Hepatocyte (in vitro differentiated cells): ENCODE results near the gene TCN2. TPM values are rescaled to one million over a fixed set of nuclear protein-coding genes. Genes with fewer than 3 reads are reported as not detected.

Experiments
- DNase-seq: peaks from one replicate; pipeline ENCODE4 v3.0.0-alpha.2; 2016; ENCODE audit warnings: low spot score
- H2AFZ ChIP-seq: fragments of 200-600 bp; sonication (generic); 2 replicates; pipeline ENCODE4 v1.6.0; 2016; ENCODE audit warnings: antibody characterized with exemption, mild to moderate bottlenecking
- H3K27ac ChIP-seq: fragments of 200-600 bp; sonication (generic); 2 replicates; pipeline ENCODE4 v1.5.1; 2016; ENCODE audit warnings: mild to moderate bottlenecking
- H3K27me3 ChIP-seq: fragments of 200-600 bp; sonication (generic); 2 replicates; pipeline ENCODE4 v1.6.1; 2016
- H3K36me3 ChIP-seq: fragments of 200-600 bp; sonication (generic); replicated peaks from 2 replicates; pipeline ENCODE4 v1.5.1; 2016; ENCODE audit warnings: low read depth; ENCODE audit not compliant: insufficient read depth
- H3K4me1 ChIP-seq: fragments of 200-600 bp; sonication (generic); 2 replicates; pipeline ENCODE4 v1.5.1; 2016; ENCODE audit warnings: mild to moderate bottlenecking, moderate library complexity; ENCODE audit not compliant: insufficient read depth
- H3K4me2 ChIP-seq: fragments of 200-600 bp; sonication (generic); 2 replicates; pipeline ENCODE4 v1.6.0; 2016
- H3K4me3 ChIP-seq: fragments of 200-600 bp; sonication (generic); 2 replicates; pipeline ENCODE4 v1.5.1; 2016; ENCODE audit warnings: mild to moderate bottlenecking
- H3K79me2 ChIP-seq: fragments of 200-600 bp; sonication (generic); 2 replicates; pipeline ENCODE4 v1.6.0; 2017; ENCODE audit warnings: mild to moderate bottlenecking
- H3K9me2 ChIP-seq: fragments of 200-600 bp; sonication (generic); replicated peaks from 2 replicates; pipeline ENCODE4 v1.6.0; 2017; ENCODE audit warnings: mild to moderate bottlenecking; ENCODE audit not compliant: insufficient read depth
- H3K9me3 ChIP-seq: fragments of 200-600 bp; sonication (generic); 2 replicates; pipeline ENCODE4 v1.5.1; 2016; ENCODE audit warnings: low read depth, mild to moderate bottlenecking
- H4K20me1 ChIP-seq: fragments of 200-600 bp; sonication (generic); 2 replicates; pipeline ENCODE4 v1.6.0; 2016; ENCODE audit warnings: mild to moderate bottlenecking; ENCODE audit not compliant: insufficient read depth, poor library complexity, severe bottlenecking
- CTCF ChIP-seq: fragments of 200-600 bp; sonication (generic); IDR thresholded peaks from 2 replicates; pipeline ENCODE4 v1.5.1; 2016; ENCODE audit warnings: antibody characterized with exemption, mild to moderate bottlenecking; ENCODE audit not compliant: poor library complexity
- EZH2 ChIP-seq: fragments of 200-600 bp; sonication (generic); IDR thresholded peaks from 2 replicates; pipeline ENCODE4 v1.6.1; 2016; ENCODE audit warnings: antibody characterized with exemption, mild to moderate bottlenecking, borderline replicate concordance
- EZH2phosphoT487 ChIP-seq: fragments of 200-600 bp; sonication (generic); IDR thresholded peaks from one replicate; pipeline ENCODE4 v1.6.1; 2018; ENCODE audit warnings: antibody characterized with exemption, mild to moderate bottlenecking, low read depth, moderate library complexity; ENCODE audit not compliant: unreplicated experiment, severe bottlenecking
- WGBS: methylation state at CpG from one replicate; pipeline ENCODE4 v1.1.6; 2016; ENCODE audit warnings: low lambda C conversion rate; ENCODE audit errors: missing lambda C conversion rate; 5-methylcytosine and 5-hydroxymethylcytosine counted together
- polyA plus RNA-seq: library from polyadenylated mRNA; unstranded; fragments of >200 nt; fragmentation: Nextera tagmentation; extraction: Ambion mirVana; gene quantifications from 2 replicates; pipeline ENCODE4 v1.2.1, GENCODE V29; 2016
- total RNA-seq: library from RNA; depleted of rRNA; stranded (reverse); fragments of >200 nt; gene quantifications from 2 replicates; pipeline ENCODE4 v1.2.3, GENCODE V29; 2014

Gene TCN2
- total and polyA plus RNA-seq, 2 experiments from 2014 or later, result 28.8 to 39.3 TPM

DNA sequence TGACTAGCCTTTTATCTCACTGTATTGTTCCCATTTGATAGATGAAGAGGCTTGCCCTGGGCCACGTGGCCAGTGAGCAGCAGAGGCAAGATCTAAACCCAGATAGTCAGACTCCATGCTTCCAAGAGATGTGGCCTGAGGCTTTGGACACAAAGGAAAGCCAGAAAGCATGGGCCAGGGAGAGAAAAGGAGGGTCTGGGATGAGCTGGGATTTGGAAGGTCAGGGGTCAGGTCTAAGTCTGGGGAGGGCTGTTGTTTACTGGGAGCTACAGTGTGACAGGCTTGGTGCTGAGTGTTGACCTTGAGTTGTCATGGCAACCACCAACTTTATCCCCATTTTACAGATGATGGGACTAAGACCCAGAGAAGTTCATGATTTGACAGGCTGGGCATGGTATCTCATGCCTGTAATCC lies 30.7 kb downstream of the TCN2 start:
- H3K79me2 ChIP-seq, result no peaks in the 10 kb centered on the region
- H3K4me2 ChIP-seq, result no peak overlapping the region
- WGBS, result 50% methylated on average over 1 of the region's 1 CpG
- no peak overlapping the region for H3K4me3 ChIP-seq
- H3K4me1 ChIP-seq, result peaks cover 11% of the 10 kb centered on the region
- DNase-seq, result no peak
- no peaks in the 10 kb centered on the region for H3K9me2 ChIP-seq
- H3K36me3 ChIP-seq, result no peaks in the 10 kb centered on the region
- no peaks in the 10 kb centered on the region for H3K9me3 ChIP-seq
- no peak overlapping the region for H3K27ac ChIP-seq
- no peak overlapping the region for H2AFZ ChIP-seq
- TF ChIP-seq CTCF (no peak), EZH2 (no peak), EZH2phosphoT487 (no peak)
- no peaks in the 10 kb centered on the region for H4K20me1 ChIP-seq
- H3K27me3 ChIP-seq, result no peaks in the 10 kb centered on the region

DNA sequence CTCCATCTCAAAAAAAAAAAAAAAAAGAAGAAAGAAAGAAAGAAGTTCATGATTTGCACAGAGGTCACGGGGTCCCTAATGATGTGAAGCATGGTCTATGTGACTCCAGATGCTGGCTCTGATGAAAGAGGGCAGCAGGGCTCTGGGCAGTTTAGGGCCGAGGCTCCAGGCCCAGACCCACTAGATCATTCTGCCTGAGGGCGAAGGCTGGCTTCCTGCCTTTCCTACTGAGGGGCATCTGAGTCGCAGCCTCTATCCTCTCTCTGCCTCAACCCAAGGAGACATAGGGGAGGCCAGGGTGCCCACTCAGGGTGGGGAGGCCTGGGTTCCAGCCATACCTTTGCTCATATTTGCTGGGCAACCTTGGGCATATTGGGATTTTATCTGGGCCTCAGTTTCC lies 33.4 kb downstream of the TCN2 start:
- Histone ChIP-seq H3K36me3 (no peaks in the 10 kb centered on the region), H3K27ac (no peak overlapping the region), H4K20me1 (no peaks in the 10 kb centered on the region), H3K79me2 (no peaks in the 10 kb centered on the region), H3K9me2 (no peaks in the 10 kb centered on the region), H3K27me3 (no peaks in the 10 kb centered on the region), H3K9me3 (no peaks in the 10 kb centered on the region), H2AFZ (no peak overlapping the region), H3K4me2 (no peak overlapping the region), H3K4me1 (peaks cover 11% of the 10 kb centered on the region), H3K4me3 (no peak overlapping the region)
- TF ChIP-seq EZH2, result no peak
- no peak for TF ChIP-seq CTCF
- TF ChIP-seq EZH2phosphoT487, result no peak
- WGBS, result 88% methylated on average over 3 of the region's 4 CpGs
- no peak for DNase-seq

DNA sequence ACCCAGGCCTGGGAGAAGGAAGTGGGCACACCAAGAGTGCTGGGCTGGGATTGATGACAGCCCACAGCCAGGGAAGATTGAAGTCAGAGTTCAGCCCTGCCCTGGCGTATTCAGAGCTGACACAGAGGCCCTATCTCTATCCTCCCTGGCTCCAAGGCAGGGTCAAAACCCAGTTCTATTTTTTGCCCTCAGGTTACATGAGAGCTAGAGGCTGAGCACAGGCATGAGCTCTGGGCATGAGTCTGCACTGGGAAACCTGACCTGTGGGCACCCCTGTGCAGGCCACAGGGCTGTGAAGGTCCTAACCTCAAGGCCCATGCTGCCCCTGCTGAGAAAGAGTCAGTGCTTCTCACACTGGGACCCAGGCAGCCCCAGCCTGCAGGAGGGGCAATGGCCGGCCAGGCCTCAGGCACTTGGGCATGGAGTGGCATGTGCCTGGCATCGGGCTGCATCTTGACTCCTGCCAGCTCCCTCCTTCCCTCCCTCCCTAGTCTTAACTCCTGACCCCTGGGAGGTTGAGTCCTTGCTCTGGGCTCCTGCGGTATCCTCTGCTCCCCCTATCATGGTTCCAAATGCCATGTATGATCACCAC lies 34.0 kb downstream of the TCN2 start:
- Histone ChIP-seq H2AFZ (no peak overlapping the region), H4K20me1 (no peaks in the 10 kb centered on the region), H3K9me3 (no peaks in the 10 kb centered on the region), H3K4me3 (no peak overlapping the region), H3K79me2 (no peaks in the 10 kb centered on the region), H3K9me2 (no peaks in the 10 kb centered on the region), H3K27ac (no peak overlapping the region), H3K4me2 (no peak overlapping the region), H3K36me3 (no peaks in the 10 kb centered on the region), H3K4me1 (peaks cover 9% of the 10 kb centered on the region), H3K27me3 (no peaks in the 10 kb centered on the region)
- WGBS, result 100% methylated on average over 4 of the region's 4 CpGs
- TF ChIP-seq CTCF (no peak), EZH2phosphoT487 (no peak)
- DNase-seq, result no peak
